Cardiac muscle cell (in vitro differentiated cells and primary cell): ENCODE results near the gene BEX2. TPM values are rescaled to one million over a fixed set of nuclear protein-coding genes. Genes with fewer than 3 reads are reported as not detected.

Experiments
- DNase-seq, 2 donors: peaks; one replicate each; pipeline versions ENCODE4 v3.0.0 to v3.0.0-alpha.2; 2010 to 2017; ENCODE audit warnings: low read depth in 1 of 2, low spot score in 1 of 2
- H3K27ac ChIP-seq: fragments of 200-600 bp; sonication (generic); 2 replicates; pipeline ENCODE4 v1.5.1; 2016
- H3K27me3 ChIP-seq: fragments of 200-600 bp; sonication (generic); 2 replicates; pipeline ENCODE4 v1.6.0; 2016; ENCODE audit warnings: control low read depth
- H3K36me3 ChIP-seq: fragments of 200-600 bp; sonication (generic); 2 replicates; pipeline ENCODE4 v1.5.1; 2016; ENCODE audit warnings: control low read depth
- H3K4me1 ChIP-seq: fragments of 200-600 bp; sonication (generic); 2 replicates; pipeline ENCODE4 v1.8.1; 2017; ENCODE audit warnings: low read depth, mild to moderate bottlenecking, mixed run types
- H3K4me3 ChIP-seq: fragments of 200-600 bp; sonication (generic); 2 replicates; pipeline ENCODE4 v1.5.1; 2016; ENCODE audit warnings: mild to moderate bottlenecking
- H3K9me3 ChIP-seq: fragments of 200-600 bp; sonication (generic); 2 replicates; pipeline ENCODE4 v1.5.1; 2017; ENCODE audit warnings: low read depth, mild to moderate bottlenecking, control low read depth
- CTCF ChIP-seq: IDR thresholded peaks from 2 replicates; pipeline ENCODE4 v1.5.1; 2012; ENCODE audit warnings: low read depth, mild to moderate bottlenecking, low read length
- polyA plus RNA-seq: library from polyadenylated mRNA; unstranded; fragments of >200 nt; fragmentation: Nextera tagmentation; extraction: Ambion mirVana; gene quantifications from 2 replicates; pipeline ENCODE4 v1.2.1, GENCODE V29; 2016
- total RNA-seq: library from RNA; depleted of rRNA; stranded (reverse); fragments of >200 nt; gene quantifications from 2 replicates; pipeline ENCODE4 v1.2.3, GENCODE V29; 2016

Gene BEX2
- total and polyA plus RNA-seq, 2 experiments from 2014 or later, result 142 to 169 TPM

DNA sequence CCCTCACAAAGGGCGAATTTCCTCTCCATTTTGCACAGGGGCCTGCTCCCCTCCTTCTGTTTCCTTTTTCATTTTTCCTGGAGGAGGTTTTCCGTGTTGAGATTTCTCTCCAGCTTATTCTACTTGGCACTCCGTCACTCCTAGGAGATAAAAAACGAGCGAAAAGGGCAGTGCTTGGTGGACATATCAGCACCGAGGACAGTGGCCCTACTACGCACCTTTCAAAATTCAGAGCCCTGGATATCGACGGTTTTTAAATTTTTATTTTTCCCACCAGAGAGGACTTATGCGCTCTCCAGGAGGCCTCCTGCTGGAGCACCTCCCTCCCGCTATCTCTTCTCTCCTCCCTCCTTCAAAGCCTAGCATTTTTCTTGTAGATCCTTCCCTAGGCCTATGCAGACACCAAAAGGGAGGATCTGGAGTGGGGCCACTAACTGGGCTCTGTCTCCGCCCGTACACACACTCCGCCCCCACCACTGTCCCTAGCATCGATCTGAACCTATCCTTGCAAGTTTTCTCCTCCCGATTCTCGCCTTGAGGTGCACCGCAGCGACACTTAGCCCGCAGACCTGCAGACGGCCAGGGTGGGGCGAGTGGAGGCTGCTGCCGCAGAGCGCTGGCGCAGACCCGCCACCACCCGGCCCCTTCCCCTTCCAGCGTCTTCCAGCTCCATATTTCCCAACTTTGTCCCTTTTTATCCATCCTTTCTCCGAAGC is 37.0 kb upstream of the BEX2 start:
- DNase-seq, result peak in 1 of 2 donors; percentile 27
- no peak for TF ChIP-seq CTCF
- no peak overlapping the region for H3K4me3 ChIP-seq
- no peaks in the 10 kb centered on the region for H3K4me1 ChIP-seq
- H3K36me3 ChIP-seq, result no peaks in the 10 kb centered on the region
- H3K27me3 ChIP-seq, result no peaks in the 10 kb centered on the region
- no peaks in the 10 kb centered on the region for H3K9me3 ChIP-seq
- no peak overlapping the region for H3K27ac ChIP-seq

GRCh38 chrX:103344606-103345005 is 33.8 kb upstream of the BEX2 start:
- Histone ChIP-seq H3K36me3 (no peaks in the 10 kb centered on the region), H3K27ac (no peak overlapping the region), H3K9me3 (no peaks in the 10 kb centered on the region), H3K27me3 (no peaks in the 10 kb centered on the region), H3K4me1 (no peaks in the 10 kb centered on the region), H3K4me3 (no peak overlapping the region)
- no peak for DNase-seq
- TF ChIP-seq CTCF, result no peak

DNA sequence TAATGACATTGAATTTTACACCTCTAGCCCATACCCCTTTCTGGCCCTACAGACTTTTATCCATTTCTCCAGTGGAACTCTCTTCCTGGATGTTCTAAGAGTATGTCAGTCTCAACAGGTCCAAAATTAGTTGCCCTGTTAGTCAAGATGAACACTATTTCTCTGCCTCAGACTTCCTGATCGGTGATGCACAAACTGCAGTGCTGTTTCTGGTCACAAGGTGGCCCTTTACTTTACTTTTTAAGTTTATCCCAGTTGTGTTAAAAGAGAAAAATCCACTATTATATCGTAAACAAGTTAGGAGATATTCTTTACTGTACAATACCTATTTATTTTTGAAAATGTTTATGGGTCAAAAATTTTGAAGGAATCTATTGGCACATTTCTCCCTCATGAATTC is 32.3 kb upstream of the BEX2 start:
- peak; percentile 65 for TF ChIP-seq CTCF
- Histone ChIP-seq H3K27ac (no peak overlapping the region), H3K36me3 (no peaks in the 10 kb centered on the region), H3K4me3 (no peak overlapping the region), H3K4me1 (no peaks in the 10 kb centered on the region), H3K9me3 (no peaks in the 10 kb centered on the region), H3K27me3 (no peaks in the 10 kb centered on the region)
- peak; percentile 57 to 69 for DNase-seq

- Histone ChIP-seq H3K36me3 (no peaks in the 10 kb centered on the region), H3K4me3 (no peak overlapping the region), H3K27me3 (no peaks in the 10 kb centered on the region), H3K4me1 (no peaks in the 10 kb centered on the region), H3K27ac (no peak overlapping the region), H3K9me3 (no peaks in the 10 kb centered on the region)
- TF ChIP-seq CTCF, result no peak
- no peak for DNase-seq
Observed at GRCh38 chrX:103338663-103339062, 27.9 kb upstream of the BEX2 start.

GRCh38 chrX:103330681-103331288 is 20.0 kb upstream of the BEX2 start:
- no peaks in the 10 kb centered on the region for H3K4me1 ChIP-seq
- no peaks in the 10 kb centered on the region for H3K9me3 ChIP-seq
- H3K36me3 ChIP-seq, result no peaks in the 10 kb centered on the region
- TF ChIP-seq CTCF, result no peak
- DNase-seq, result peak; percentile 16 to 20
- H3K4me3 ChIP-seq, result no peak overlapping the region
- H3K27ac ChIP-seq, result no peak overlapping the region
- H3K27me3 ChIP-seq, result no peaks in the 10 kb centered on the region
